GM19193 (cell line): ENCODE results near the gene POPDC2.

Experiments used
- POLR2A ChIP-seq: IDR thresholded peaks from 4 replicates; pipeline ENCODE4 v1.6.1; 2011; ENCODE audit not compliant: insufficient read depth, insufficient read length; ENCODE audit errors: extremely low read depth

POPDC2 gene

DNA sequence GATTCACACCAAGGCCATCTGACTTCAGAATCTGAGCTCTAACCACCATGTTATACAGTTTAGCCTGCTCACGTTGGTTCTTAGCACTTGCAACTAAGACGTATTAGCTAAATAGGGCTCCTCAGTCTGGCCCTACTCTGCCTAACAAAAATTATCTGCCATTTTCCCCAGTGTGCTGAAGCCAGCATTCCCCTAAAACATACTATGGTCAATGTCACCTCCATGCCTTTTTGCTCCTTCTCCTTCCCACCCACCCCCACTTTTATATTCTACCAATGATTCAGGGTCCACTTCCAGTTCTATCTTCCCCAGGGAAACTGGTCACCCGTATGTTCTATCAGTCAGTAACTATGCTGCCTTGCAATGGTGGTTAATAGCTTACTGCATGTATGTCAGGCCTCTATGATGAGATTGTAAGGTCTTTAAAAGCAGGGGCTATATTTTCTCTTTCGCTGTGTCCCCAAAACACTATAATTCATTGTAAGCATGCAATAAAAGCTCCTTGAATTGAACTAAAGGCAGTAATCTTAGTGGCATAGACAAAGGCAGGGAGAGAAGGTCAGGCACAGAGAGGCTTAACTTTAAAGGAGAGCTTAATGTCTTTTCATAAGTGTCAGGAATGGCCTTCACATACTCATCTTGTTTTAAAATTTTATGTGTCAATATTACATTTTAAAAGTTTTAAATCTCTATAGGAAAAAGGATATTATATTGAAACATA is 23.3 kb downstream of the POPDC2 start:
- TF ChIP-seq POLR2A, result no peak

DNA sequence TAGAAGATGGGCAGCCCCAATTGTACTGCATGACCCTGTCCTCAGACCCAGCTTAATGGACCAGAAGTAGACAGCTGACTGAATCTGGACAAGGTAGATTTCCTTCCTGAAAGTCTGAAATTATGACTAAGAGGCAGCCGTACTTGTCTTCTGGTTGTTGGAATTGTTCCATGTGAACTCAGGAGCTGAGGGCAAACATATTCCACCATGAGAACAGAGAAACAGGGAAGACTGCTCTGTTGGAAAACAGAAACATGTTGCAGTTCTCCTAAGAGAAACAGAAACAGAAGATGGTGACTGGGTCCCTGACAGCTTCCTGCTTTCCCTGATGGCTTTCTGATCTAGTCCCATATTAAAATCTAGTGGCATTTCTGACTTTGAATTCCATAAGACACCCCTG is 24.1 kb downstream of the POPDC2 start:
- no peak for TF ChIP-seq POLR2A

DNA sequence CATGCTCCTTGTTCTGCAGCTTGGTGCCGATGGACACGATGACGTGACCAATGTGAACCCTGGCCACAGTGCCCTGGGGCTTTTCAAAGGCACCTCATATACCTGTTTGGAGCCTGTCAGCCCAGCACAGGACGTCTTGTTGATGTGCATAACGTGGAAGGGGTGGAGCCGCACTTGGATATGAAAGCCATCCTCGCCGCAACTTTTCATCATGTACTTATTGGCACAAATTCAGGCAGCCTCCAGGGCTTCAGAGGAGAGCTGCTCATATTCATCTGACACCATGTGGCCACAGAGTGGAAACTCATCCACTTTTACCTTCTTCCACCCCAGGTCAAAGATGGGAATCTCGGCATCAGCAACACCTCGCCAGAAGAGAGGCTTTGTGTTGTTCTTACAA is 24.7 kb downstream of the POPDC2 start:
- no peak for TF ChIP-seq POLR2A

DNA sequence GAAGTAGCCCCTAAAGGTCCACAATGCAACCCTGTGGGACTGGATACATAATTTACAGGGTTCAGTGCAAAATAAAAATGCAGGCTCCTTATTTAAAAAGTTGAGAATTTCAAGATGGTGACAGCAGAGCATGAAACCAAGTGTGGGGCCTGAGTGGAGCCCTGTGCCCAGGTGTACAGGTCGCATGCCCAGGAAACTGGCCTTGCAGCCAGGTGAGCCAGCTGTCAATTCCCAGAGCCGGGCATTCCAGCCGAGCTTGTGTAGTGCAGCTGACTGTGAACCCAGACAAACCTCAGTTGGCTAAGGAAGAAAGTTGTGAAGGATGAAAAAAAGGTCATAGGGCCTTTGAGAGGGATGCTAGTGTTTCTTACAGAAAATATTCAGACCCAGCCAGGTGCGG is 27.6 kb downstream of the POPDC2 start:
- no peak for TF ChIP-seq POLR2A

DNA sequence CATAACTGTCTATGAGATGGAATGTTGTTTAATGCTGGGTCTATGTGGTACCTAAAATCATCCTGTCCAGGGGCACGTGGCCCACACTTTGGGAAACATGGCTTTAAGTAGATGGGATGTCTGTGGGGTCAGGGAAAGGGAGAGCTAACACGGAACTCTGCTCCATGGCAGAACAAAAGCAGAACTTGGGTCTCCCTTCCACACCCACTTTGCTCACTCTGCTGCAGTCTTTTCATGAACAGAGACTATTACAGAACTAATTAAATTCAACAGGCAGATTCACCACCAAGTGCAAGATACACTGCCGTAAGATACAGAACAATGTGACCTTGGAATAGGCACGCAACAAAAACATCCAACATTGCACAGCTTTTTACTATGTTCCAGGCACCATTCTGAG is 28.2 kb downstream of the POPDC2 start:
- no peak for TF ChIP-seq POLR2A

DNA sequence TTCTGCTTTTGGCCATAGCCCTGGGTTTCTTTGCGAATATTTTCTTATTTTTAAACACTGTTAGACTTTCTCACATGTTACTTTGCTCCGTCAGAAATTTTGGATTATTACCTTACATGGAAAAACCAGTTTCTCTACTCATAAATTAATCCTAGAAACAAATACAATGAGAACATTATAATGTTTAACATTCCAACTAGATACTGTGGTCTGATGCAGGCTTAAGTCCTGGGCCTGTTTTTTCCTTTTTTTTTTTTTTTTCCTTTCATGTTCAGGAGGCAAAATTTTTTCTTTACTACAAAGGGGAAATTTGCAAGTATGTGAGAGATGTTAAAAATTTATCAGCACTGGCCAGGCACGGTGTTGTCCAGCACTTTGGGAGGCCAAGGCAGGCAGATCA is 28.9 kb downstream of the POPDC2 start:
- TF ChIP-seq POLR2A, result no peak

DNA sequence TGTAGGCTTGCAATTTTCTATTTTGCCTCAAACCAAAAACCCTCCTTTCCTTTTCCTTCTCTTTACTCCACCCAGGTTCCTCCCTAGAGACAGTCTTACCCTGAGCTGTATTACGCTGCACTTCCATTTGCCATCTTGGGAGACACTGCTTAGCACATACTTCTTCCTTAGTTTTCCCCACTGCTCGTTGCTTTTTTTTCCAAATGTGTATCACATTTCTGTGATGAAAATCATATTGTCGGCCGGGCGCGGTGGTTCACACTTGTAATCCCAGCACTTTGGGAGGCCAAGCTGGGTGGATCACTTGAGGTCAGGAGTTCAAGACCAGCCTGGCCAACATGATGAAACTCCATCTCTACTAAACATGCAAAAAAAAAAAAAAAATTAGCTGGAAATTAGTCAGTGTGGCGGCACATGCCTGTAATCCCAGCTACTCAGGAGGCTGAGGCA is 29.5 kb downstream of the POPDC2 start:
- no peak for TF ChIP-seq POLR2A

DNA sequence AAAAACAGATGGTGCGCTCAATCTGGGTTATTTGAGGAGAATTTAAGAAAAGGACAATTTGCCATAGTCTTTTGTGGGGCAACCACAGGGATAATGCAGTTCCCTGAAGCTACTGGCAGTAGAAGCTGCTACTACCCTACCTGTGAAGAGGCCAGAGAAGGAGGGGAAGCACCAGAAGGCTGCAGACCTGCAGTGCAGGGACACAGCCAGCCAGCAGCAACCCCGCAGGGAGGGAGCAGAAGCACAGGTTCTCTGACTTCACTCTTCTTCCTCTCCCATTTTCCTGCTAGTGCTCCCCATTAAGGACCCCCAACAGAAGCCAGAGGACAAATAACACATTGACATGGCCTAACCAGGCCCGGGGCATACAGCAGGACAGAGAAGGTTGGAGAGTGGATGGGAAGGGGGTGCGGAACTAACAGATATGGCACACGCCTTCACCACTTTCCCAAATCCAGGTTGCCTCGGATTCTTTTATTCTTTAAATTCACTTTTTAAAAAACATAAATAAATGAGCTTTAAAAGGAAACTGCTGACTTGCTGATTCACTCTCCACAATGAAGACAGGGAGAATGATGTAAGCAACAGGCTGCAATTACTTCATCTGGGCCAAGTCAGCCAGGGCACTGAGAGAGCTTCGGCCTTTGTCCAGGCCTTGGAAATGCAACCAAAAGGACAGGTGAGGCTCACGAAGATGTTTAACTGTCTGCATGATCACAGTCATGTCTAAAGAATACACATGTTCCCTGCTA is 30.1 kb downstream of the POPDC2 start:
- peak; percentile 2 for TF ChIP-seq POLR2A

DNA sequence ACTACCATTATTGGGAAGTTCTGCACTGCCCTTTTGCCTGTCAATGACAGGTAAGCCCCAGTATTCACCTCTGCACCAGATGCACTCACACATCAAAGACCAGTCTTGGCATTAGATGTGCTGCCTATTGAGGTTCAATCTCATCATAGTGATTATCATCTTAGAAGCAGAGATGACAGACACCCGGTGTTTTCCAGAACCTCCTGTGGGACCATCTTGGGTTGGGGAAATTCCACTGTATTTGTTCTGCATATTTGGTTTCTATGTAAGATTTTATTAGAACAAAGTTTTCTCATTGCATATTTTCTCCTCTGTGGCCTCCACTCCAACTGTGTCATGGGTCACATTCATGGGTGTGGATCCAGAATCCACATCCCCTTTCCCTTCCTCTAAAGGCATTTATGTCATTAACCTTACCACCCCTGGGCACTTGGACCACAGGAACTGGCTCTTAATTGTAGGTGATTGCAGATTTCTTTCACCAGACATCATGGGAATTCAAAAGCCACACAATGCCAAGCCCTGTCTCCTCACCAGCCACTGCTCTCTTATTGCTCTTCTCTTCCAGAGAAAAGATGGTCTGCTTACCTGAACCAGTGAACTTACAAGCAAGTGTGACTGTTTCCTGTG is 31.5 kb downstream of the POPDC2 start:
- no peak for TF ChIP-seq POLR2A

DNA sequence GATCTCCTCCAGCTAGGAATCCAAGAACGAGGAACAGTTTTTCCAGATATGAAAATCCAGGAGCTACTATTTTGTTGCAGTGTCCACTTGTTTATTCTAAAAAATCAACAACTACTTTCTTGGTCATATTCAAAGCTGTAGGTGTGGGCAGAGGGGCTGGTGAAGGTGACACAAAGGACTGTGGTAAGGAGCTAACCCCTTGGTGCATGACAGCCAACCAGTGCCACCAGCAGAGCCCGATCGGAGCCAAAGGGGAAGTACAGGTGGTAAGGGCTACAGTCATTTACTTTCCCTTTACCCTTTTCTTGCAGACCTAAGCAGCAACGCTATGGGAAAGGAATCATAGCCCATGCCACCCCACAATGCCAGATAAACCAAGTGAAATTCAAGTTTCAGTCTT is 32.0 kb downstream of the POPDC2 start:
- peak; percentile 21 for TF ChIP-seq POLR2A

DNA sequence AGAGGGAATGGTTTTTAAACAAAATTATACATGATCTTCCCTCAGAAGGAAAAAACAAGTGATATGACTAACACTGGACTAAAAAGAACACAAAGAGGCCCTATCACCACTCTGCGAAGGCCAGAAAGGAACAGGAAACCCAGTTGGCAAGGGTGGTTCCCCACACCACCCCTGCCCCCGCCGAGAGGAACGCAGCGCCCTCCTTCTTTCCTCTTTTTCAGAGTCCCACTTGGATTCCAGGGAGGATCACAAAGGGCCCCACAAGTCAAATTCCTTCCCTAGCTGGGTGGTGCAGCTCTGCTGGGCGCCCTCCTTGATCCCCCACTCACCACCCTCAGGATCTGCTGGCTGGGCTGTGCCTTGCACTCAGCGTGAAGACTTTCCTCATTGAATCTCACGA is 32.9 kb downstream of the POPDC2 start:
- no peak for TF ChIP-seq POLR2A

DNA sequence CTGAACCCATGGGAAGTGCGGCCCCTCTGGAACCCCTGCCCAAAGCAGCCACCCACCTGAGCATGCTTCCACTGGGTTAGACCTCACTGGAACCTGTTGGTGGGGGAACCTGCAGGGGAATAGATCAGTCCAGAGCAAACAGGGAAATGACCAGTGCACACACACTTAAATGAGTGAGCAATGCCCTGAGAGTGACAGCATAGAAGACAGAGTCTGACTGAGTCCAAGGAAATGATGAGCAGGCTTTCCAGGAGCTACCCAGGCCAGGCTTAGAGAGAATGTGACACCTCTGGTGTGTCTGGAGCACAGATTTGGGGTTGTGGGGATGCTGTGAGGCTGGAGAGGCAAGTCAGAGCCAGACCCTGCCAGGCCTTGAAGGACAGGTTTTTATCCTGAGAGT is 34.2 kb downstream of the POPDC2 start:
- no peak for TF ChIP-seq POLR2A

DNA sequence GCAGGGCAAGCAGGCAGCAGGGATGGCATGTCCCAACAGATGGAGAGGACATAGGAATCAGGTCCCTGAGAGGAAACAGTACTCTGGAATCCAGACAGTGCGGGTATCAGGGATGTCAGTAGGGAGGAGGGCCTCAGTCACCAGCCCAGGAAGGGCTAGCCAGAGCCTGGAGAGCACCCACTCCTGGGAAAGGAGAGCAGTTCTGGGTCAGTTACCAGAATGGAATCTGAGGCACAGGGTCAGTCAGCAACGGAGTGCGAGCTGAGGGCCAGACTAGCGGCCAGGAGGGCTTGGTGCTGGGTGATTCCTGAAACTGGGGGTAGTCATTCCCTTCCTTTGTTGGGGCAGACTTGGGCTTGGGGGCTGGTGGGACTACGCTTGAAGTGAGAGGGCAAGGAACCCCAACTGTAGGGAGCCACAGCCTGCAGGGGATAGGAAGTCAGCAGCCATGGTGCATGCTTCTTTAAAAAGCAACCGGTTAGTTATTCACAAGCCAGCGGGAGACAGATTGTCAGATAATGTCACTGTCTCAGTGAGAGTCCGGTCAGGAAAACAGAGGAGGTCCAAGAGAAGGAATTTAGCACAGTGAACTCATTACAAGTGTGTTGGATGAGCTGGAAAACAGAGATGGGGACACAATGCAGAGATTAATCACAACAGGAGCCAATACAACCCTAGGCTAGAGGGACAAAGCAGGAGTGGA is 34.8 kb downstream of the POPDC2 start:
- TF ChIP-seq POLR2A, result no peak

DNA sequence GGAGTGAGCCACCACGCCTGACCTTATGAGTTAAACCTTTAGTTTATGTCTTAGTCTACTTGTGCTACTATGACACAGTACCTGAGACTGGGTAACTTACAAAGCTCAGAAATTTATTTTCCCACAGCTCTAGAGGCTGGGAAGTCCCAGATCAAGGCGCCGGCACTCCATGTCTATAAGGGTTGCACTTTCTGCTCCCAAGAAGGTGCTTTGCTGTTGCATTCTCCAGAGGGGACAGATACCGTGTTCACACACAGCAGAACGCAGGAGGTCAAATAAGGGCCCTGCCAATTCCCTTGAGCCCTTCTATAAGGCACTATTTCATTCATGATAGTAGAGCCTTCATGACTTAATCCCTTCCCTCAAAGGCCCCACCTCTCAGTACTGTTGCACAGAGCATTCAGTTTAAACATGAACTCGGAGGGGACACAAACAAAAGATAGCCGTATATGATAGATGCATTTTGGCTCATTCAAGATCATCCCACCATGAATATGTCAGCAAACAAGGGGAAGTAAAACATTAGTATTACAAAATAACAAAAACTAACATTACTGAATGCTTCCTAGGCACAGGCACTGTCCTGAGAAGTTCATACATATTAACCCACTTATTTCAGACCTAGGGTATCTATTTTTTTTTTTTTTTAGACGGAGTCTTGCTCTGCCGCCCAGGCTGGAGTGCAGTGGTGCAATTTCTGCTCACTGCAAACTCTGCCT is 36.2 kb downstream of the POPDC2 start:
- no peak for TF ChIP-seq POLR2A

DNA sequence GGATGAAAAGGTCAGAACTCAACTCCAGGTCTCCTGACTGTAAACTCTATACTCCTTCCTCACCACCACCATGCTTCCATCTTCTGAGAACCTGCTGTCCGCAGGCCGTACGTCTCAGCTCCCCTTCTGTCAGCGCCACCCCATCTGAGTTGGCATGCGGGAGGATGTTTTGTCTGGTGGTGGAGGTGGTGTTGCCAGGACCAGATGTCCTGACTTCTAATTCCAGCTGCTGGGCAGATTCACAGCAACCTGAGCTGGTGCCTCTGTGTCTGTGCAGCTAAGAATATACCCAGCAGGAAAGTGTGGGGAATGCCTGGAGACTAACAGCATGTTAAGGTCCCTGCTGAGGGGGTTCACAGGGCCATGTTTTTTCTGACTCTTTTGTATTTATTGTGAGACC is 39.5 kb downstream of the POPDC2 start:
- TF ChIP-seq POLR2A, result no peak
